ENCODE measurements around the gene ASPN.

ASPN gene

DNA sequence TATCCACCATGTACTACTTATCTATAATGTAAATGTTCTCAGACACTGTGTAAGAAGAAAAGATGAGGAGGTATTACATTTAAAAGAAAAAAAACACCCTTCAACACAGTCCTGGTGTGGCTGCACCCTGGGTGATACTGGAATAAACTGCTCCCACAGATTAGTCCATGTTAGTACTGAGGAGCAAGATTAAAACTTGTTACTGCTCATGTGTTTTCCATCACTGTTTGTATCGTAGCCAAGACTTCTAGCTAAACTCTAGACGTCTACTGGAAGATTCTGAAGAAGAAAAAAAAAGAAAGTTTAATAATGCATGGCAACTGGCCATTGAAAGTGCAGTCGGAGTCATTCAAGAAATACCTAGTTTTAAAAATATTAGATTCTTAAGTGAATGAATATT, at the start of gene ASPN:
ASPN (minus strand) TSS at position 178 of the 400 bp plus-strand sequence.
- DNase-seq, result no peak

- DNase-seq, result no peak
Measured at GRCh38 chr9:92530893-92531292, 48.6 kb upstream of the ASPN start.

- no peak for DNase-seq
Measured at GRCh38 chr9:92529124-92529523, 46.8 kb upstream of the ASPN start.

DNA sequence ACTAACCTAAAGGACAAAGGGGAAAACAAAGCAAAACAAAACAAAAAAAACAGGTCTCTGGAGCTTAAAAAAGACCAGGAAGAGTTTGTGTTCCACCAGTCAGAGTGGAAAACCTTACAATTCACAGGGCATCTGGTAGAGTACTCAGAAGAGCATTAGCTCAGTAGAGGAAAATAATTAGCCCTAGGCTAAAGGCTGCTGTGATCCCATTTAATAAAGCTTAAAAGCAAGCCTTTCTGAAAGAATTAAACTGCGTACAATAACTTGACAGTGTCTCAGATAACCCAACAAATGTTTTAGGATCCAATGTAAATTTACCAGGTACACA, 46.2 kb upstream of the ASPN start:
- no peak for DNase-seq

- no peak for DNase-seq
Measured at GRCh38 chr9:92527832-92528521, 45.7 kb upstream of the ASPN start.

- DNase-seq, result no peak
Measured at GRCh38 chr9:92527291-92527828, 45.1 kb upstream of the ASPN start.

- DNase-seq, result no peak
Measured at GRCh38 chr9:92525306-92525705, 43.0 kb upstream of the ASPN start.

GRCh38 chr9:92524881-92525280, 42.6 kb upstream of the ASPN start:
- DNase-seq, result no peak

GRCh38 chr9:92522983-92523970, 41.0 kb upstream of the ASPN start:
- no peak for DNase-seq

DNA sequence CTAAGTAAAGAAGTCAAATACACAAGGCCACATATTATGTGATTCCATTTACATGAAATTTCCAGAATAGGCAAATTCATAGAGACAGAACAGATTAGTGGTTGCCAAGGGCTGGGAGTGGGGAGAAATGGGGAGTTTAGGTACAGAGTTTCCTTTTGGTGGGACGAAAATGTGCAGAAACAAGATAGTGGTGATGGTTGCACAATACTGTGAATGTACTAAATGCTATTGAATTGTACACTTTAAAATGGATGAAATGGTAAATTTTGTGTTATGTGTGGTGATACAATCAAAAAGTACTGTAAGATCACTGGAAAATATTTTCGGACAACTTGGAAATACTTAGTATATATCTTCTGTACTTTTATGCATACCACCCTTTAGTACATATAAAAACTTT, 38.5 kb upstream of the ASPN start:
- no peak for DNase-seq

GRCh38 chr9:92518199-92518598, 35.9 kb upstream of the ASPN start:
- DNase-seq, result no peak

DNA sequence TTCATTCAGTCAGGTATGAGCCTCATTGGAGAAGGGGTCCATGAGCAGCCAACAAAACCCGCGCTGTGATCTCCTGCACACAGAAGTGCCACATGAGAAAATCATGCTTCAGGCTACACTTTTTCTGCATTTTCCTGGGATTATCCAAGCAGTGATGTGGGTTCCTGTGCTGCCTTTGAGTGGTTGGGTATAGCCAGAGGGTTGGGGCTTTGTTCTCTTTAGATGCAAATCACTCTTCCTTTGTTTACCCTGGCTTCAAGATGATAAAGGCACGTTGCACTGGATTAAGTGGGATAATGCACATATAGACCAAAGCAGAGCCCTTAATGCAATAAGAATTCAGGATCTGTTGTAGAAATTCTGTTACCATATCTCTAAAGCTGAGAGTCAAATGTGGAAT, 34.7 kb upstream of the ASPN start:
- DNase-seq, result no peak

- DNase-seq, result no peak
Measured at GRCh38 chr9:92516521-92516920, 34.2 kb upstream of the ASPN start.

DNA sequence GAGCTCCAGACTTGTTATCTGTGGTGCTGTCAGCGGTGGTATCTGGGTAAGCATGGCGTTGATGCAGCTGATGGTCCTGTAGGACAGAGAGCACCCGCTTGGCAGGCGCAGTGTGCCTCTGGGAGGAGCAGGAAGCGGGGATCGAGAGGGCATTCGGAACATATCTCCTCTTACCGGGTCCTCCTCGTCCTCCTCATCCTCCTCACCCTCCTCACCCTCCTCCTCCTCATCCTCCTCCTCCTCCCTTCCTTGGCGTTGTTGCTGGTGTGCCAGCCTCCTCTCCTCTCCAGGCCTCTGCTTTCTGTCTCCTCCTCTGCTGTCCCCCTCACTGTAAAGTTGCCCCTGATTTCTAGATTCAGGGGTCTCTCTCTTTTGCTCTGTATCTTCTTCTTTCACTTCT, 32.3 kb upstream of the ASPN start:
- DNase-seq, result no peak

- no peak for DNase-seq
Measured at GRCh38 chr9:92513349-92513748, 31.0 kb upstream of the ASPN start.

- DNase-seq, result no peak
Measured at GRCh38 chr9:92512622-92513021, 30.3 kb upstream of the ASPN start.

DNA sequence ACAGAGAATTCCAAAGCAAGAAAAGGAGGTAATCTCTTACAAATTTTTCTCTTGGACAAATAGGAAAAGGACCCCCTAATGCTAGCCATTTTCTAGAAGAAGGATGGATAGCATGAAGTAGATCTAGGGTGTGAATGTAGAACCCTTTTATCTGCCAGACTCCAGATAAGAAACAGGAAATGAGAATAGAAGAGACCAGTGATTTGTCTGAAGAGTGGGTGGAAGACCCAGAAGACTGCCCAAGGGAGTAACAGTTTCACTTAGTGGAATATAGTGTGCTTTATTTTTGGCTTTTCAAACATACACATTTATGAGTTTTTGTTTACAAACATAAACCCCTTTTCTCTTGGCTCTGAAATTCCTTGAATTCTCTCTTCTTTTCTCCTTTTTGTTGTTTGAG, 28.4 kb upstream of the ASPN start:
- DNase-seq, result no peak

DNA sequence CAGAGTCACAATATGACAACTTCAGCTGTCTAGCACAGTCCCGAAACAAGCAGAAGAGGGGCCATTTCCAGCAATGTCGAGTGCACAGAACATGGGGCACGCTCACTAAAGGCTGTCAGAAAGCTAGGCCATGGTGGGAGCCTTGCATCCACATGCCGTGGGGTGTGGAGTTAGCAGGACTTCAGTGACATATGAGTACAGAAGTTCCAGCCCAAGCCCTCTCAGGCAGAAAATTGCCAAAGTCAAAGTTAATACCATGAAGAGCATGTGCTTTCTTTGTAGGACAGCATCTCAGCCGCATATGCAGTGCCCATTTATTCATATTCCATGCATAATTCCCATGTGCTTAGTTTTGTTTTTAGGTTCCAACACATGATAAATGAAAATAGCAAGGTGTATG, 26.7 kb upstream of the ASPN start:
- DNase-seq, result no peak

- no peak for DNase-seq
Measured at GRCh38 chr9:92508018-92508820, 25.9 kb upstream of the ASPN start.

DNA sequence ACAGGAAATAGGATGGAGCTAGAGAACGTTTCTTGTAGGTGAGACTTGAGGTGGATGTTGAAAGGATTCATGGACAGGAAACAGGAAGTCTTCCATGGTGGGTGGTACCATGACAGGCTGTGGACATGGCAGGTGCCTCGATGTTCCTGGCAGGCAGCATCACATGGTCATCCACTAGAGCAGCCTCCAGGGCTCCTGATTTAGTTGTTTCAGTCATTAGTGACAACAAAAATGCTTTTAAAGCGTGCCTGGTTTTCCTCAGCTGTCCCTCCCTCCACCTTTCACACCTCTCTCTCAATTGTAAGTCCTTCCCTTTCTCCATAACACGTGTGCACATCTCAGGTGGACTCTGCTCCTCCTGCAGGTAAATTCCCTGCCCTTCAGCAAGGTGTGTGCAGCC, 25.2 kb upstream of the ASPN start:
- DNase-seq, result no peak

GRCh38 chr9:92507005-92507404, 24.7 kb upstream of the ASPN start:
- DNase-seq, result no peak

DNA sequence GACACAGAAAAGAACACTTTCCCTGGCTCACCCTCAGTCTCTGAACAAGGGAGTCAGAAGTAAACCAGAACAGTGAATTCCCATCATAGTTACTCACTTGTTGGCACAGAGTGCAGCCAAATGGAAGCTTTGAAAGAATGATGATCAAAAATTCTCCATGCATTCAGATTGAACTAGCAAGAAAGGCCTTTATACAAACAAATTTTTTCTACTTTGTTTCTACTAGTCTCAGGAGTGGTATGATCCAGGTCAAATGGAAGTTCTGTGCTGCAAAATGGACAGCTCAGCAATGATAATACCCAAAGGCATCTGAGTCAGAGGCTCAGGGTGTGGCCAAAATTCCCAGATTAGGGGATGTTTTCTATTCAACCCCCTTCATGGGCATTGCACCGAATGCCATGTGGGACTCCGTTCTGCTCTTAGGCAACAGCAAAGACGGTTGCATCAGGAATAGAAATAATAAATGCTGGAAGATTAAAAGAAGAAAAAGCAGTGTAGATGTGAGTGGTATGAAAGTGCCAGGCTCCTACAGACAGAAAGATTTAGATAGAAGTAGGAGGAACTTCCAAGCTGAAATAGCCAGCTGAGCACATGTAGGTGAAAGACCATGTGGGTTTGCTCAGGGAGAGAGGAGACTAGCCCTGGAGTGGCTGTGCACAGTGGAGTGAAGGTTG, 24.0 kb upstream of the ASPN start:
- DNase-seq, result no peak

DNA sequence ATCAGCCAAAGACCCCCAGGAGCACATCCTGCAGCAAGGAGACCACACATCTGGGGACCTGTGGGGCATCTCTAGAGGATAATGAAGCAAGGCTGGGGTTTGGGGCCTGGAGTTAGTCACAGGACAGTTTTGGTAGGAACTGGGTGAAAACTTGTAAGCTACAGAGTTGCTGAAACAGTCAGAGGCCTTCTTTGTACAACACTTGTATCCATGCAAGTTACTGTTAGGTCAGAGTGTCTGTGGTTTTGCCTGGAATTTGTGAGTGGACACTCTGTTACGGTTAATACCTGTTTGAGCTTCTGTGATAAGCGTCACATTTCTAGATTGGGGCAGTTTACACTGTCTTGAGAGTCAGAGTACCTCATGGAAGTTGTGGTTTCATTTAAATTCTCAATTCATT, 22.6 kb upstream of the ASPN start:
- no peak for DNase-seq

All from stimulated activated CD4-positive, alpha-beta T cell treated with anti-CD3 and anti-CD28 coated beads, Interleukin-12 subunit alpha, Interleukin-12 subunit beta, amount 100 ng/mL, for 4 hours (primary cell).